Gastroesophageal sphincter (tissue), 4 donors: ENCODE measurements around the gene STUB1. TPM values are rescaled to one million over a fixed set of nuclear protein-coding genes. Genes with fewer than 3 reads are reported as not detected.

Experiments
- ATAC-seq: fragments of 150-250 bp; one replicate; pipeline ENCODE4 v1.9.1; 2016; ENCODE audit warnings: mild to moderate bottlenecking, moderate library complexity
- H3K27ac ChIP-seq, 4 donors: fragments of 200-600 bp; sonication (generic) in 3 of 4; 1 replicate in 3 of 4; 2 replicates in 1 of 4; pipeline ENCODE4 v1.5.1; 2016 to 2019
- H3K27me3 ChIP-seq: fragments of 200-600 bp; sonication (generic); one replicate; pipeline ENCODE4 v1.5.1; 2019
- H3K36me3 ChIP-seq, 2 donors: fragments of 200-600 bp; sonication (generic); one replicate each; pipeline ENCODE4 v1.5.1; 2019; ENCODE audit warnings: control low read depth in 1 of 2
- H3K4me1 ChIP-seq, 3 donors: fragments of 200-600 bp; sonication (generic); 1 replicate in 2 of 3; 2 replicates in 1 of 3; pipeline ENCODE4 v1.5.1; 2016 to 2019; ENCODE audit warnings: control low read depth in 2 of 3
- H3K4me3 ChIP-seq, 2 donors: fragments of 200-600 bp; sonication (generic); one replicate each; pipeline ENCODE4 v1.5.1; 2019; ENCODE audit warnings: mild to moderate bottlenecking in 1 of 2, moderate library complexity in 1 of 2
- H3K9me3 ChIP-seq, 3 donors: fragments of 200-600 bp; sonication (generic); one replicate each; pipeline ENCODE4 v1.5.1; 2017 to 2019; ENCODE audit warnings: control low read depth in 2 of 3
- CTCF ChIP-seq, 4 experiments: fragments of 200-600 bp in 2 of 4; fragments of 450-650 bp in 2 of 4; sonication (generic) in 1 of 4; IDR thresholded peaks; one replicate each; pipeline ENCODE4 v1.5.1; 2017 to 2019; ENCODE audit warnings: antibody characterized with exemption in 4 of 4, mild to moderate bottlenecking in 2 of 4, moderate library complexity in 2 of 4
- EP300 ChIP-seq: sonication (generic); formaldehyde crosslinking; IDR thresholded peaks from one replicate; pipeline ENCODE4 v1.6.1; 2017; ENCODE audit warnings: antibody characterized with exemption, mild to moderate bottlenecking
- POLR2A ChIP-seq, 2 donors: fragments of 450-650 bp; IDR thresholded peaks; one replicate each; pipeline ENCODE4 v1.6.1; 2017; ENCODE audit warnings: antibody characterized with exemption in 2 of 2, mild to moderate bottlenecking in 2 of 2, moderate library complexity in 1 of 2
- POLR2AphosphoS5 ChIP-seq: sonication (generic); formaldehyde crosslinking; IDR thresholded peaks from one replicate; pipeline ENCODE4 v1.6.1; 2017; ENCODE audit warnings: antibody characterized with exemption
- WGBS, 2 donors: methylation state at CpG; one replicate each; pipeline ENCODE4 v1.1.5; 2018; ENCODE audit warnings: low coverage in 1 of 2; 5-methylcytosine and 5-hydroxymethylcytosine counted together
- total RNA-seq, 4 donors: library from RNA; depleted of rRNA; stranded (reverse); fragments of >200 nt; gene quantifications; one replicate each; pipeline ENCODE4 v1.1.0, GENCODE V29; 2016

Gene STUB1
- 100 to 1,000 TPM; 161 to 212 (median 179) TPM for total RNA-seq

GRCh38 chr16:679814-680624 is at the start of gene STUB1:
Gene STUB1 (plus strand): TSS chr16:680410. CDS start chr16:680526, 116 bp downstream.
- H3K27ac ChIP-seq, result peak within 1 kb of the TSS; percentile 70 to 100 (median 95)
- H3K36me3 ChIP-seq, result peaks cover 0 to 20% of the 10 kb centered on the region in 2 donors
- peaks cover 0 to 70% (median 54%) of the 10 kb centered on the region in 3 donors for H3K4me1 ChIP-seq
- peak; percentile 81 for ATAC-seq
- WGBS, 2 donors, result no CpG with 5 or more reads among the region's 91 CpGs
- H3K9me3 ChIP-seq, result no peaks in the 10 kb centered on the region
- peak within 1 kb of the TSS; percentile 59 to 97 for H3K4me3 ChIP-seq
- peak; percentile 82 to 93 for TF ChIP-seq POLR2A (IDR thresholded peaks at IDR 0.05)
- TF ChIP-seq CTCF (IDR thresholded peaks at IDR 0.05), result peak in 1 of 4 experiments; percentile 7
- no peak for TF ChIP-seq POLR2AphosphoS5
- peaks cover 8% of the 10 kb centered on the region for H3K27me3 ChIP-seq

GRCh38 chr16:630815-631405 is 49.3 kb upstream of the STUB1 start, which contains the start of gene WFIKKN1:
Gene WFIKKN1 (plus strand): TSS chr16:630985. CDS start chr16:631254, 269 bp downstream.
- no peaks in the 10 kb centered on the region for H3K9me3 ChIP-seq
- H3K27ac ChIP-seq, result no peak within 1 kb of the TSS
- H3K27me3 ChIP-seq, result peaks cover 19% of the 10 kb centered on the region
- TF ChIP-seq EP300 (no peak), CTCF (IDR thresholded peaks at IDR 0.05) (no peak), POLR2AphosphoS5 (no peak), POLR2A (IDR thresholded peaks at IDR 0.05) (no peak)
- peaks cover 0 to 60% of the 10 kb centered on the region in 2 donors for H3K36me3 ChIP-seq
- ATAC-seq, result no peak
- no peak within 1 kb of the TSS for H3K4me3 ChIP-seq
- peaks cover 2 to 42% (median 28%) of the 10 kb centered on the region in 3 donors for H3K4me1 ChIP-seq
- WGBS, 2 donors, result no CpG with 5 or more reads among the region's 23 CpGs

GRCh38 chr16:631808-632358 is 48.3 kb upstream of the STUB1 start:
- no peak overlapping the region for H3K4me3 ChIP-seq
- no peak overlapping the region for H3K27ac ChIP-seq
- no peaks in the 10 kb centered on the region for H3K9me3 ChIP-seq
- H3K36me3 ChIP-seq, result peaks cover 0 to 50% of the 10 kb centered on the region in 2 donors
- WGBS, 2 donors, result 8 to 25% methylated on average over 2 to 3 of the region's 9 CpGs
- ATAC-seq, result no peak
- no peak for TF ChIP-seq POLR2AphosphoS5
- no peak for TF ChIP-seq EP300
- no peak for TF ChIP-seq POLR2A (IDR thresholded peaks at IDR 0.05)
- no peak for TF ChIP-seq CTCF (IDR thresholded peaks at IDR 0.05)
- peaks cover 2 to 44% (median 28%) of the 10 kb centered on the region in 3 donors for H3K4me1 ChIP-seq
- H3K27me3 ChIP-seq, result peaks cover 19% of the 10 kb centered on the region

GRCh38 chr16:632486-633335 is 47.5 kb upstream of the STUB1 start:
- peaks cover 19% of the 10 kb centered on the region for H3K27me3 ChIP-seq
- ATAC-seq, result no peak
- no peaks in the 10 kb centered on the region for H3K9me3 ChIP-seq
- H3K27ac ChIP-seq, result no peak overlapping the region
- TF ChIP-seq POLR2A (IDR thresholded peaks at IDR 0.05) (no peak), CTCF (IDR thresholded peaks at IDR 0.05) (no peak), POLR2AphosphoS5 (no peak), EP300 (no peak)
- H3K4me3 ChIP-seq, result no peak overlapping the region
- WGBS, 2 donors, result 100% methylated on average over 1 of the region's 67 CpGs; no CpG with 5 or more reads in 1 of the 2 donors
- peaks cover 0 to 42% of the 10 kb centered on the region in 2 donors for H3K36me3 ChIP-seq
- peaks cover 2 to 50% (median 33%) of the 10 kb centered on the region in 3 donors for H3K4me1 ChIP-seq
